DND-41 (cell line): ENCODE measurements around the gene IL1RAP.

Experiments used
- CTCF ChIP-seq: IDR thresholded peaks from 2 replicates; pipeline ENCODE4 v1.5.1; 2012; ENCODE audit warnings: borderline replicate concordance, low read length, moderate library complexity, mild to moderate bottlenecking; ENCODE audit not compliant: poor library complexity, severe bottlenecking; ENCODE audit errors: extremely low read depth
- EZH2 ChIP-seq: IDR thresholded peaks from 3 replicates; pipeline ENCODE4 v1.6.1; 2012; ENCODE audit warnings: borderline replicate concordance, low read depth, mild to moderate bottlenecking, moderate library complexity, low read length, inconsistent platforms; ENCODE audit not compliant: severe bottlenecking

GRCh38 chr3:190618330-190619030 is 104.6 kb downstream of the IL1RAP start:
- TF ChIP-seq CTCF, result no peak
- no peak for TF ChIP-seq EZH2
